HG03280 (cell line): ENCODE data around the gene FAM76B.

Experiments
- ATAC-seq: cut with Tn5 transposase; IDR thresholded peaks from one replicate; pipeline ENCODE4 v1.9.1; 2021; ENCODE audit warnings: mild to moderate bottlenecking, moderate library complexity; ENCODE audit not compliant: unreplicated experiment

The FAM76B gene

DNA sequence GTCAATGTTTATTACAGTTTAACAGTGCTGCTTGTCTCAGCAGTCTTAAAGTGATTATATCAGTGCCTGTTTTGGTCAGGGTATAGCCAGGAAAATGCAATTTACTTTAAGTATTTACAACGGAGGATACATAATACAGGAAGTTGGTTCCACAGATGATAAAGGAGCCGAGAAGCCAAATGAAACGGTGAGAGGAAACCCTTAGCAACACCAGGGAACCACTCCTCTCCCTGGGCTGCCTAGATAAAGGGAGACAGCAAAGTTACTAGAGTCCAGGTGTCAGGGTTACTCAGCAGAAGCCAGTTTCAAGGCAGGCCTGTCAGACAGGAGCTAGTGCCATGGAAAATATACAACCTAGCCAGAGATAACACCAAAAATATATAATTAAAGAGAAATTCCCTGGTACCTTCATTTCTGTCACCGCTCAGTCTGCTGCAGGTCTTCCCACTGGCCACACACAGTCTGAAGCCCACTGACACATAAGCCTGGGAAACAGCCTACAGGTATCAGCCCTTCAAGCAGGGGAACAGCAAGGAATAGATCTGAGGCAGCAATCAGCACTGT is 55.5 kb downstream of the FAM76B start:
- ATAC-seq = no peak

DNA sequence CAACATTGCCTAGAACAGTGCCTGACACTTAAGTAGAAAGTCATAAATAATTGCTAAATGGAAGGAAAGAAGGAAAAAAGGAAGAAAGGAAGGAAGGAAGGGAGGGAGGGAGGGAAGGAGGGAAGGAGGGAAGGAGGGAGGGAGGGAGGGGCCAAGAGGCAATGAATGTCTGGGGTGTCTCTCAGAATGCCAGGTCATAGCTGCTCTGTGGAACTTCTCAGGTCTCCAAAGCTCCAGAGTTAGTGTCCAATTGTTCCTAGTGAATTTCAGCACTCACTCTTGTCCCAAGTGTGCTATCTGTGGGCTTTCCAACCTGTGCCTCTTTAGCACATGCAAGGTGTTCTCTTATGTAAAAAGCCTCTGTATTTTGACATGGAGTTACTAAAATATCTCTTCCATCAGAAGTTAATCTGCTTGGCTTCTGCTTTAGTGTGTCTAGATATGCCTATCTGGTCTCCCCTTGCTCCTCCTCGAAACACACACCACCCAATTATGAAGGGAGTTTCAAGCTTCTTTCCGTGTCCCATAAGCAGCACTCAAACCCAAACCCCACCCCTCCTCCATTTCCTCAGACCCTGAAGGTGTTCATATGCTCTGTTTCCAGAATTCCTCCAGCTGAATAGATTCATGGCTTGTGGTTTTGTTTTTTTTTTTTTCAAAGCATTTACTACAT is 56.5 kb downstream of the FAM76B start:
- no peak for ATAC-seq

DNA sequence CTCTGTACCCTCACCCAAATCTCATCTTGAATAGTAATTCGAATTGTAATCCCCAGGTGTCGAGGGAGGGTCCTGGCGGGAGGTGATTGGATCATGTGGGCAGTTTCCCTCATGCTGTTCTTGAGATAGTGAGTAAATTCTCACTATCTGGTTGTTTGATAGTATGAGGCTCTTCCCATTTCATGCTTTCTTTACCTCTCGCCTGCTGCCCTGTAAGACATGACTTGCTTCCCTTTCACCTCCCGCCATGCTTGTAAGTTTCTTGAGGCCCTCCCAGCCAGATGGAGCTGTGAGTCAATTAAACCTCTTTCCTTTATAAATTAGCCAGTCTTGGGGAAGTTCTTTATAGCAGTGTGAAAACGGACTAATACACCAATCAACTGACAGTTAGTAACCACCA is 60.1 kb downstream of the FAM76B start:
- ATAC-seq = no peak

DNA sequence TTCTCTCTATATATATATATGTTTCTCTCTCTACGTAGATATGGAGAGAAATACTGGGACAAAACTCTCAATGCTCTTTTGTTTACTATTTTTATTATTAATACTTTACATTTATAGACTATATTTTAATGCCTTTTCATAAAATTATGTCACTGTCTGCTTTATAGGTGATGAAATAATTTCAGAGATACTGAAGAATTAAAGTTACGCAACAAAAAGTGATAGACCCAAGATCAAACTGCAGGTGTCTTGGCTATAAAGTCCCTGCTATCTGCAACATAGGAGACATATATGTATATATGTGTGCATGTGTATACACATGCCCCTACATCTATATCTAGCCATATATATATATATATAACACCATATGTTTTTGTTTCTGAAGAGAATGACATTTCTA is 60.8 kb downstream of the FAM76B start:
- ATAC-seq = no peak

DNA sequence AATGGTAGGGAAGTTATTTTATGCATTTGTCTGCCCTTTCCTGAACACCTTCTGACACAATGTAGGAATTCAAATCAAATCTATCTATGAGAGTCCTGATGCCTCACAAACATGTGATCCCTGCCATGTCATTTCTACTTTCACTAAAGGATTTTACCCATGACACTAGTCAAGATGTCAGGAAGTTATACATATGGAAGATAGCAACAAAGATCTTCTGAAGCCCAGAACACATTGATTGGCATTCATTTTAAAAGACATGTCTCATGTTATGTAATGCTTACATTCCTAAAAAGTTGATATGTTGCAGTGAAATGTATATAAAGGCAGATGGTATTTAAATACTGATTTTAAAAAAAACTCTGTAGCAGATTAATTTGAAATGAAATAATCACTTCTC is 61.5 kb downstream of the FAM76B start:
- no peak for ATAC-seq

DNA sequence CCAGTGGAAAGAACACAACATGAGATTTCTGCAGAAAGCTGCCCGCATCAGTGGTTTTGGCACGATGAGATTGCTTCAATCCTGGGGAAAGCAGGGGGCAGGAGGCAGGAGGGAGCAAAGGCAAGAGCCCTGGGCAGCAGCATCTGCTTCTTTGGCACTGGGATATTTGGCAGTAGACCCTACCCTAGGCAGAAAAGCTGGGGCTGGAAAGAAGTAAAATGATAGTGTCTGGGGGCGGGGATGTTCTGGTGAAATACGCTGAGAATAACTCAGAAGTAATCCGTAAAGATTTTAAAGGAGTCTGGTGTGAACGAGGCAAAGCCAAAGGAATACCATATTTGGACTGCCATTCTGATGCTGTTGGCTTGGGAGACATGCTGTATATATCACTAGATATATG is 62.0 kb downstream of the FAM76B start:
- ATAC-seq = no peak

DNA sequence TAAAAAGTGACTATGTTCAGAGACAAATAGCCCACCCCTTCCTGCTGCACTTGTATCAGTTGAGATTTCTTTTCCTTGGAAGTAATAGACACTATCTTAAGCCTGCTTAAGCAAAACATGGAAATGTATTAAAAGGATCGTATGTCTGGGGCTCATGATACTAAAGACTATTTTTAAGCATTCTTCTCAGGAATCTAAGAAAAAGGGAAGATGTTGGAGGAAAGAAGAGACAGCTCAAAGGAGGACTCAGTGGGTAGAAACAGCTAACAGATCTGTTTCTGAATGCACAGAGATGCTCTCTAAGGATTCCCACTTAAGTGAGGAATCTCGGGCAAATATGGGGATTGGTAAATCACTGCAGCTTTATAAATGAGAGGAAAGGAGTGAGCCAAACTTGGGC is 62.5 kb downstream of the FAM76B start:
- no peak for ATAC-seq

DNA sequence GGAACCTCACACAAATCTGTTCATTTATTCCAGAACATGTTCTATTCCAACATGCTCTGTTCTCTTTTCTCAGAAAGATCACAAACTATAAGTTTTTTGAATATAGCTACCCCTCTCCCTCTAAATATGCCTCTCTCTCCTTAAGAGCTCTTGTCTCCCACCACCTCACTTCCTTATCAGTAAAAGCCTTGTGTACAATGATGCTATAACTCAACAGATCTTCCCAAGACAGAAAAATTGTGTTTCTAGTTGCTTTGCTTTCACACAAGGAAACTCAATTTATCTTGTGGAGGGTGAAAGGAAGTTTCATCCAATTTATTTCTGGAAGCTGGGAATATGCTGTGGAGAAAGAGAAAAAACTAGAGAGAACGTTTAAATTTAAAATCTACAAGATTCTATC is 64.4 kb downstream of the FAM76B start:
- ATAC-seq = no peak

DNA sequence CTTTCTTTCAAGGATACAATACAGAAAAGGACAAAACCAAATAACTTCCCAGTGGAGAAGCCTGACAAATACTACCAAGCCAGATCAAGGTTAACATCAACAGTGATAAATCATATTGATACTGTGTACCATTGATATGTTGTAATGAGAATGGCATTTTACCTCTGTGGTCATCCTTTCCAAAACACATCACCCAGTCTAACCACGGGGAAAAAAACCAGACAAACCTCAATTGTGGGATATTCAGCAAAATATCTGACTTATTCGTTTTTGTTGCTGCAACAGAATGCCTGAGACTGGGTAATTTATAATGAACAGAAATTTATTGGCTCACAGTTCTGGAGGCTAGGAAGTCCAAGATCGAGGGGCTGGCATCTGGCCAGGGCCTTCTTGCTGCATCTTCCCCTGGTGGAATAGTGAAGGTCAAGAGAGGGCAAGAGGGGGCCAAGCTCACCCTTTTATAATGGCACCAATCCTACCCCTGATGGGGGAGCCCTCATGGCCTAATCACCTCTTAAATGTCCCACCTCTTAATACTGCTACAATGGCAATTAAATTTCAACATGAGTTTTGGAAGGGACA is 66.1 kb downstream of the FAM76B start:
- no peak for ATAC-seq

DNA sequence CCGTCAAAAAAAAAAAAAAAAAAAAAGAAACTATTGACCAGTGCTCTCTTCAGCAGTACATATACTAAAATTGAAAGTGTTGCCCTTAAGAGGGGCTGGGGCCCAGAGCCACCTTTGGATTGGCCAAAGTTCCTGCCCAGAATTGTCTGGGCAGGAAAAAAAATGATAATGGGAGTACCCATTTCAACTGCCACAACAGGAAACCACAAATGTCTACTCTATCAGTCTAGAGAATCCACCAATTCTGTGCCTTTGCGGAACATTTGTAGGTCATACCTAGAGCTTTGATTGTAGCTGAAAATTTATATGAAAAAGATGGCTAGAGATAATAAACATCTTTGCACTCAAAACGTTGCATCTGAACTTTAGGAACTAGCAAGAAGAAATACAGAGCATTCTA is 69.4 kb downstream of the FAM76B start:
- no peak for ATAC-seq
